GM12878 (cell line): ENCODE data around the gene ANO6.

Experiments used
- ESRRA ChIP-seq: IDR thresholded peaks from 2 replicates; pipeline ENCODE4 v1.6.1; 2012; ENCODE audit warnings: mild to moderate bottlenecking, low read length, improper control_type of control experiment
- USF2 ChIP-seq: IDR thresholded peaks from 2 replicates; pipeline ENCODE4 v1.6.1; 2011; ENCODE audit warnings: low read depth, low read length, improper control_type of control experiment, borderline replicate concordance
- TF ChIP-seq, protein P1 (sequence below), 3 experiments: IDR thresholded peaks in 2 of 3; conservative IDR thresholded peaks in 1 of 3; 2 replicates each; pipeline ENCODE4 v1.5.1; 2011; ENCODE audit warnings: low read depth in 3 of 3, low read length in 3 of 3, mild to moderate bottlenecking in 3 of 3, control low read depth in 2 of 3, moderate library complexity in 2 of 3, inconsistent platforms in 1 of 3, mixed read lengths in 1 of 3; ENCODE audit not compliant: control insufficient read depth in 2 of 3, insufficient read depth in 1 of 3; ENCODE audit errors: extremely low read depth in 1 of 3

GRCh38 chr12:45388545-45388944 is 172.7 kb downstream of the ANO6 start:
- TF ChIP-seq ESRRA (no peak), USF2 (no peak)
- TF ChIP-seq, protein P1, sequence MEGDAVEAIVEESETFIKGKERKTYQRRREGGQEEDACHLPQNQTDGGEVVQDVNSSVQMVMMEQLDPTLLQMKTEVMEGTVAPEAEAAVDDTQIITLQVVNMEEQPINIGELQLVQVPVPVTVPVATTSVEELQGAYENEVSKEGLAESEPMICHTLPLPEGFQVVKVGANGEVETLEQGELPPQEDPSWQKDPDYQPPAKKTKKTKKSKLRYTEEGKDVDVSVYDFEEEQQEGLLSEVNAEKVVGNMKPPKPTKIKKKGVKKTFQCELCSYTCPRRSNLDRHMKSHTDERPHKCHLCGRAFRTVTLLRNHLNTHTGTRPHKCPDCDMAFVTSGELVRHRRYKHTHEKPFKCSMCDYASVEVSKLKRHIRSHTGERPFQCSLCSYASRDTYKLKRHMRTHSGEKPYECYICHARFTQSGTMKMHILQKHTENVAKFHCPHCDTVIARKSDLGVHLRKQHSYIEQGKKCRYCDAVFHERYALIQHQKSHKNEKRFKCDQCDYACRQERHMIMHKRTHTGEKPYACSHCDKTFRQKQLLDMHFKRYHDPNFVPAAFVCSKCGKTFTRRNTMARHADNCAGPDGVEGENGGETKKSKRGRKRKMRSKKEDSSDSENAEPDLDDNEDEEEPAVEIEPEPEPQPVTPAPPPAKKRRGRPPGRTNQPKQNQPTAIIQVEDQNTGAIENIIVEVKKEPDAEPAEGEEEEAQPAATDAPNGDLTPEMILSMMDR (IDR thresholded peaks at IDR 0.05 in 2 of 3, conservative IDR thresholded peaks at IDR 0.05 in 1 of 3; ENCODE audit: control insufficient read depth in 2 of 3, extremely low read depth in 1 of 3, insufficient read depth in 1 of 3, low read depth in 3 of 3, low read length in 3 of 3) = peak; percentile 25 to 50 (median 35); a peak in 4 of 6 replicates
